Endodermal cell (in vitro differentiated cells): ENCODE results near the gene CRTC1. TPM values are rescaled to one million over a fixed set of nuclear protein-coding genes. Genes with fewer than 3 reads are reported as not detected.

Experiments
- DNase-seq: peaks from one replicate; pipeline ENCODE4 v3.0.0-alpha.2; 2017
- H3K27ac ChIP-seq: 2 replicates; pipeline ENCODE4 v1.5.1; 2013; ENCODE audit warnings: mild to moderate bottlenecking, low read depth, low read length, moderate library complexity
- H3K27me3 ChIP-seq: 2 replicates; pipeline ENCODE4 v1.6.1; 2013; ENCODE audit warnings: mild to moderate bottlenecking, low read length, moderate library complexity; ENCODE audit not compliant: insufficient read depth, control insufficient read depth, poor library complexity, severe bottlenecking
- H3K36me3 ChIP-seq: 2 replicates; pipeline ENCODE4 v1.7.0; 2013; ENCODE audit warnings: mild to moderate bottlenecking, low read length, moderate library complexity; ENCODE audit not compliant: control insufficient read depth, insufficient read depth
- H3K4me1 ChIP-seq: one replicate; pipeline ENCODE4 v1.7.0; 2013; ENCODE audit warnings: low read length; ENCODE audit not compliant: control insufficient read depth, insufficient read depth
- H3K4me3 ChIP-seq: 2 replicates; pipeline ENCODE4 v1.5.1; 2013; ENCODE audit warnings: mild to moderate bottlenecking, low read length, moderate library complexity
- H3K9ac ChIP-seq: 2 replicates; pipeline ENCODE4 v1.6.1; 2013; ENCODE audit warnings: mild to moderate bottlenecking, low read length, moderate library complexity; ENCODE audit not compliant: poor library complexity, severe bottlenecking; ENCODE audit errors: extremely low read depth
- H3K9me3 ChIP-seq: 2 replicates; pipeline ENCODE4 v1.6.1; 2013; ENCODE audit warnings: mild to moderate bottlenecking, low read length, moderate library complexity; ENCODE audit not compliant: control insufficient read depth
- H3K27ac Mint-ChIP-seq: 2 replicates; pipeline ENCODE4 v1.8.0; 2020; ENCODE audit warnings: mixed read lengths
- H3K27me3 Mint-ChIP-seq: 2 replicates; pipeline ENCODE4 v1.8.0; 2021; ENCODE audit warnings: mild to moderate bottlenecking, mixed read lengths; ENCODE audit not compliant: insufficient read depth
- H3K36me3 Mint-ChIP-seq: 2 replicates; pipeline ENCODE4 v1.8.0; 2020; ENCODE audit warnings: low read depth, mixed read lengths
- H3K4me1 Mint-ChIP-seq: 2 replicates; pipeline ENCODE4 v1.8.0; 2020; ENCODE audit warnings: mixed read lengths
- H3K4me3 Mint-ChIP-seq: 2 replicates; pipeline ENCODE4 v1.8.0; 2020; ENCODE audit warnings: mild to moderate bottlenecking, moderate library complexity, mixed read lengths
- H3K9me3 Mint-ChIP-seq: 2 replicates; pipeline ENCODE4 v1.8.0; 2020; ENCODE audit warnings: mild to moderate bottlenecking, mixed read lengths
- WGBS, 2 experiments: methylation state at CpG; one replicate each; pipeline versions ENCODE4 v1.1.5 to v1.1.7; 2013; ENCODE audit warnings: missing lambda C conversion rate in 2 of 2, mixed read lengths in 1 of 2; ENCODE audit not compliant: insufficient coverage in 1 of 2, insufficient read length in 1 of 2; 5-methylcytosine and 5-hydroxymethylcytosine counted together
- total RNA-seq, 2 donors: library from RNA; stranded (reverse); fragmentation: NEBNext Ultra II Directional in 1 of 2; extraction: Animal tissue kit (Norgen Biotek cat#: 25700) in 1 of 2; gene quantifications; 2 replicates in 1 of 2; 3 replicates in 1 of 2; pipeline ENCODE4 v1.2.1, GENCODE V29; 2021
- TF ChIP-seq, protein P1 (sequence below): fragments of 200-600 bp; sonication (generic); conservative IDR thresholded peaks from 2 replicates; pipeline ENCODE4 v1.5.0; 2021; ENCODE audit warnings: antibody characterized with exemption, mild to moderate bottlenecking

The CRTC1 gene
- total RNA-seq, 2 donors from 2014 or later, result 26.6 to 29.7 TPM

DNA sequence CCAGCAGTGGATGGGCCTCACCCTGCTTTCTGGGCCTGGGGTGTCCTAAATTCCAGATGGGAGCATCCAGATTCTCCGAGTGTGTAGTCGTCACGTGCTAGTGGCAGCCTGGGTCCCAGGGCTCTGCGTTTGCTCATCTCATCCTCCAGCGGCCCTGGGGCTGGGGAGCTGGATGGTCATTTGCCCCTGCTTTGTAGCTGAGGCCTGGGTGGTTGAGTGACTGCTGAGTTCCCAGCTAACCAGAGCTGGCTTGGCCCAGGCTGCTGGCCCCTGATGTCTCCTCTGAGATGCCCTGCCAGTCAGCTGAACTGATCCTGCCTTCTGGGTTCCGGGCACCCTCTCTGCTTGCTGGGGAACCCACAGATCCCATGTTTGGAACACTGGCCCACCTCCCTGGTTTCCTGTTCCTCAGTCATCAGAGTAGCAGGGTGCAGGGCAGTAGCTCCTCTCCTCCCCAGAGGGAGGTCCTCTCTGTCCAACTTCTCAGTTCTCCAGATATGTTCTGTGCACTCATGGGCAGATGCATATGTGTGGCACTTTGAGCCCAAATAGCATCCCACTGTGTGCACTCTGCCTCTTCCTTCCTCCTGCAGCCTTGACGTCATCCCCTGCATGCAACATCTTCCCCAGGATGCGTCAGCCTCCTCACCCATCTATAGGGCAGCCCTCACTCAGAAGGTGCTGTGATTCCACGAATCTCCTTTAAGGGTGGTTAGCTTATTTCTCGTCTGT, 22.4 kb upstream of the CRTC1 start:
- WGBS, 2 experiments, result 92% methylated on average over 6 to 10 of the region's 10 CpGs
- Histone ChIP-seq H3K27ac (no peak overlapping the region), H3K4me1 (no peaks in the 10 kb centered on the region), H3K9me3 (no peaks in the 10 kb centered on the region), H3K27me3 (no peaks in the 10 kb centered on the region), H3K4me3 (no peak overlapping the region), H3K36me3 (no peaks in the 10 kb centered on the region), H3K9ac (no peak overlapping the region)
- Mint-ChIP-seq H3K27me3 (no peaks in the 10 kb centered on the region), H3K9me3 (no peaks in the 10 kb centered on the region), H3K27ac (no peak overlapping the region), H3K4me1 (peaks cover 5% of the 10 kb centered on the region), H3K4me3 (no peak overlapping the region), H3K36me3 (no peaks in the 10 kb centered on the region)
- TF ChIP-seq, protein P1, sequence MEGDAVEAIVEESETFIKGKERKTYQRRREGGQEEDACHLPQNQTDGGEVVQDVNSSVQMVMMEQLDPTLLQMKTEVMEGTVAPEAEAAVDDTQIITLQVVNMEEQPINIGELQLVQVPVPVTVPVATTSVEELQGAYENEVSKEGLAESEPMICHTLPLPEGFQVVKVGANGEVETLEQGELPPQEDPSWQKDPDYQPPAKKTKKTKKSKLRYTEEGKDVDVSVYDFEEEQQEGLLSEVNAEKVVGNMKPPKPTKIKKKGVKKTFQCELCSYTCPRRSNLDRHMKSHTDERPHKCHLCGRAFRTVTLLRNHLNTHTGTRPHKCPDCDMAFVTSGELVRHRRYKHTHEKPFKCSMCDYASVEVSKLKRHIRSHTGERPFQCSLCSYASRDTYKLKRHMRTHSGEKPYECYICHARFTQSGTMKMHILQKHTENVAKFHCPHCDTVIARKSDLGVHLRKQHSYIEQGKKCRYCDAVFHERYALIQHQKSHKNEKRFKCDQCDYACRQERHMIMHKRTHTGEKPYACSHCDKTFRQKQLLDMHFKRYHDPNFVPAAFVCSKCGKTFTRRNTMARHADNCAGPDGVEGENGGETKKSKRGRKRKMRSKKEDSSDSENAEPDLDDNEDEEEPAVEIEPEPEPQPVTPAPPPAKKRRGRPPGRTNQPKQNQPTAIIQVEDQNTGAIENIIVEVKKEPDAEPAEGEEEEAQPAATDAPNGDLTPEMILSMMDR, result no peak
- no peak for DNase-seq

DNA sequence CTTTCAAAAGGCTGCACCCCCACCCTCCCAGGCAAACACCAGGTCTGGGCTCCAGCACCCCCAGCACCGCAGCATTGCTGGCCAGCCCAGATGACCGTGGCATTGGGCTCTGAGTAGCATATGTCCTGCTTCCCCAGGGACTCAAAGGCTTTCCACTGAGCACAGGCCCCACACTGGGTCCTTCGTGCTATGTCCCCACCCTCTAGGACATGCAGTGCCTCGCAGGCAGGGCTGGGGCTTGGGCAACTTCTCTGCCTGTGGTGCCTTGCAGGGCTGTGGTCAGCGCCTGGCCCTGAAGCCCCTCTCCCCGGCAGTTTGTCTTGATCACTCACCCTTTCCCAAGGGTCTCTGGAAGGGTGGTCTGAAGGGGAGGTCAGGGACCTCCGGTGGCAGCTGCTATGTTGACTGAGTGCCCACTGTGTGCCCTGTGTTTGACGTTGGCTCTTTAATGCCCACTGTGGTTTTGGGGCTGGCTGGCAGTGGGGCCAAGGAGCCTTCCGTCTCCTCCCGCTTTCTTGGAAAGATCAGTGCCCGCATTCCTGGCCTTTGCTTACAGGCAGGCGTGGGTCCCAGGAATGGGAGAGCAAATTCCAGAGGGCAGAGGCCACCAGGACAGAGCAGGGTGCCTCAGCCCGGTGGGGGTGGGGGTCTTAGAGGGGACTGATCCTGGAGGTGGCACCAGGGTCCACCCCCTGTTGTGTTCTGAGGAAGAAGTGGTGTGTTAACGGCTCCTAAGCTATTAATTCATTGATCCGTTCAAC, 20.3 kb upstream of the CRTC1 start:
- H3K27me3 ChIP-seq, result no peaks in the 10 kb centered on the region
- TF ChIP-seq, protein P1, result no peak
- H3K36me3 Mint-ChIP-seq, result peaks cover 6% of the 10 kb centered on the region
- peak overlapping the region; percentile 12 for H3K27ac ChIP-seq
- no peak overlapping the region for H3K4me3 ChIP-seq
- peaks cover 5% of the 10 kb centered on the region for H3K4me1 Mint-ChIP-seq
- H3K4me3 Mint-ChIP-seq, result no peak overlapping the region
- H3K27me3 Mint-ChIP-seq, result no peaks in the 10 kb centered on the region
- 86% methylated on average over 10 to 15 of the region's 15 CpGs for WGBS, 2 experiments
- no peaks in the 10 kb centered on the region for H3K9me3 ChIP-seq
- no peaks in the 10 kb centered on the region for H3K9me3 Mint-ChIP-seq
- DNase-seq, result peak; percentile 58
- no peaks in the 10 kb centered on the region for H3K4me1 ChIP-seq
- no peak overlapping the region for H3K9ac ChIP-seq
- H3K36me3 ChIP-seq, result no peaks in the 10 kb centered on the region
- peak overlapping the region; percentile 72 for H3K27ac Mint-ChIP-seq

GRCh38 chr19:18663940-18664530, 19.4 kb upstream of the CRTC1 start:
- TF ChIP-seq, protein P1, result no peak
- DNase-seq, result no peak
- no peak overlapping the region for H3K4me3 Mint-ChIP-seq
- no peaks in the 10 kb centered on the region for H3K36me3 ChIP-seq
- H3K9me3 ChIP-seq, result no peaks in the 10 kb centered on the region
- peaks cover 5% of the 10 kb centered on the region for H3K4me1 Mint-ChIP-seq
- H3K36me3 Mint-ChIP-seq, result peaks cover 8% of the 10 kb centered on the region
- no peak overlapping the region for H3K27ac ChIP-seq
- no peaks in the 10 kb centered on the region for H3K27me3 ChIP-seq
- H3K9me3 Mint-ChIP-seq, result no peaks in the 10 kb centered on the region
- no peak overlapping the region for H3K4me3 ChIP-seq
- H3K27ac Mint-ChIP-seq, result no peak overlapping the region
- H3K9ac ChIP-seq, result no peak overlapping the region
- no peaks in the 10 kb centered on the region for H3K27me3 Mint-ChIP-seq
- H3K4me1 ChIP-seq, result no peaks in the 10 kb centered on the region
- 85 to 91% methylated on average over 10 to 14 of the region's 14 CpGs for WGBS, 2 experiments
